Omental fat pad (tissue), 4 donors: ENCODE measurements around the gene GLT8D1. TPM values are rescaled to one million over a fixed set of nuclear protein-coding genes. Genes with fewer than 3 reads are reported as not detected.
"Not testable (repeated sequence)": the region's sequence is repeated elsewhere in the genome, so short reads cannot be mapped to it uniquely, and the experiment has no call there.

Source experiments
- ATAC-seq: fragments of 150-250 bp; one replicate; pipeline ENCODE4 v1.9.1; 2016; ENCODE audit warnings: mild to moderate bottlenecking, moderate library complexity; ENCODE audit not compliant: low FRiP score
- DNase-seq: peaks from one replicate; pipeline ENCODE4 v3.0.0-alpha.2; 2019; ENCODE audit warnings: low spot score
- total RNA-seq, 4 donors: library from RNA; depleted of rRNA; stranded (reverse); fragments of >200 nt; gene quantifications; one replicate each; pipeline ENCODE4 v1.1.0, GENCODE V29; 2016
- TF ChIP-seq, protein P1 (sequence below), 3 donors: fragments of 450-650 bp; IDR thresholded peaks; one replicate each; pipeline ENCODE4 v1.5.1; 2016 to 2017; ENCODE audit warnings: antibody characterized with exemption in 3 of 3, mild to moderate bottlenecking in 3 of 3, moderate library complexity in 2 of 3

Gene GLT8D1
- total RNA-seq, 4 donors from 2014 or later, result 24.0 to 53.0 (median 45.4) TPM

DNA sequence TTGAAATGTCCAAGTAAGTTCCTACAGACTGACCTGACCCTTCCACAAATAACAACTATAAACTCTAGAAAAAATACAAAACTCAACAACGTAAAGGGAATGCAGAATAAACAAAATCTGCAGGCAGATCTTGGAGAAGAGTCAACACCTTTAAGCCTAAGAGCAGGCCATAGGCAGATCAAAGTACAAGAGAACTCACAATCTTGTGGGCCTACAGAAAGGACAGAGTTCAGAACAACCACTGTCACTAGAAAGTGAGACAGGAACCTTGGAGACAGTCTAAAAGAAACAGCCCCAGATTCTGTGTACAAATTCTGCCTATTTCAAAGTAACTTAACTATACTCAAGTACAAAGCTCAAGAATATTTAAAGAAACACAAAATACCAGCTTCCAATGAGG, 34.1 kb upstream of the GLT8D1 start:
- no peak for ATAC-seq
- DNase-seq, result no peak
- TF ChIP-seq, protein P1, sequence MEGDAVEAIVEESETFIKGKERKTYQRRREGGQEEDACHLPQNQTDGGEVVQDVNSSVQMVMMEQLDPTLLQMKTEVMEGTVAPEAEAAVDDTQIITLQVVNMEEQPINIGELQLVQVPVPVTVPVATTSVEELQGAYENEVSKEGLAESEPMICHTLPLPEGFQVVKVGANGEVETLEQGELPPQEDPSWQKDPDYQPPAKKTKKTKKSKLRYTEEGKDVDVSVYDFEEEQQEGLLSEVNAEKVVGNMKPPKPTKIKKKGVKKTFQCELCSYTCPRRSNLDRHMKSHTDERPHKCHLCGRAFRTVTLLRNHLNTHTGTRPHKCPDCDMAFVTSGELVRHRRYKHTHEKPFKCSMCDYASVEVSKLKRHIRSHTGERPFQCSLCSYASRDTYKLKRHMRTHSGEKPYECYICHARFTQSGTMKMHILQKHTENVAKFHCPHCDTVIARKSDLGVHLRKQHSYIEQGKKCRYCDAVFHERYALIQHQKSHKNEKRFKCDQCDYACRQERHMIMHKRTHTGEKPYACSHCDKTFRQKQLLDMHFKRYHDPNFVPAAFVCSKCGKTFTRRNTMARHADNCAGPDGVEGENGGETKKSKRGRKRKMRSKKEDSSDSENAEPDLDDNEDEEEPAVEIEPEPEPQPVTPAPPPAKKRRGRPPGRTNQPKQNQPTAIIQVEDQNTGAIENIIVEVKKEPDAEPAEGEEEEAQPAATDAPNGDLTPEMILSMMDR (IDR thresholded peaks at IDR 0.05), result no peak

DNA sequence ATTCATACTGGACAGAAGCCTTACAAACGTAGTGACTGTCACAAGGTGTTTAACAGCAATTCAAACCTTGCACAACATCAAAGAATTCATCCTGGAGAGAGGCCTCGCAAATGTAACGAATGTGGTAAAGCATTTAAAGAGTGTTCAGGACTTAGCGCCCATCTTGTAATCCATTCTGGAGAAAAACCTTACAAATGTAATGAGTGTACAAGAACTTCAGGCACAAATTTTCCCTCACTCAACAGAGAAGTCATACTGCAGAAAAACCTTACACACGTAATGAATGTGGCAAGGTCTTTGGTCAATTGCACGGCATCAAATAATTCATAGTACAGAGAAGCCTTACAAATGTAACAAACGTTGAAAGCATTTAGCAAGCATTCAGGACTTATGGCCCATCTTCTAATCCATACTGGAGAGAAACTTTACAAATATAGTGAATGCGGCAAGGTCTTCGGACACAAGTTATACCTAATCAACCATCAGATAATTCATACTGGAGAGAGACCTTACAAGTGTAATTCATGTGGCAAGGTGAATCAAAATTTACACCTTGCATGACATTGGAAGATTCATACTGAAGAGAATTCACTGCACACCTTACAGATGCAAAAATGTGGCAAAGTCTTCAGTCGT, 27.8 kb upstream of the GLT8D1 start:
- ATAC-seq, result no peak
- TF ChIP-seq, protein P1 (IDR thresholded peaks at IDR 0.05), result no peak
- no peak for DNase-seq

DNA sequence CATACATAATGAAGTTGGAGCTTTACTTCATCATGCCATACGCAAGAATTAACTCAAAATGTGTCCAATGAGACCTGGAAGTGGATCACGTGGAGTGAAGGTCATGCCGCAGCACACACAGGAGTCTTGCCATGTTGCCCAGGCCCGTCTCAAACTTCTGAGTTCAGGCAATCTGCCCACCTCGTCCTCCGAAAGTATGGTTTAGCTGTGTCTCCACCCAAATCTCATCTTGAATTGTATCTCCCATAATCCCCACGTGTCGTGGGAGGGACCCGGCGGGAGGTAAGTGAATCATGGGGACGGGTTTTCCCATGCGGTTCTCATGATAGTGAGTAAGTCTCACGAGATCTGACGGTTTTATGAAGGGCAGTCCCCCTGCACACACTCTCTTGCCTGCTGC, 26.0 kb upstream of the GLT8D1 start:
- DNase-seq (no peak), ATAC-seq (no peak)
- TF ChIP-seq, protein P1 (IDR thresholded peaks at IDR 0.05), result no peak

DNA sequence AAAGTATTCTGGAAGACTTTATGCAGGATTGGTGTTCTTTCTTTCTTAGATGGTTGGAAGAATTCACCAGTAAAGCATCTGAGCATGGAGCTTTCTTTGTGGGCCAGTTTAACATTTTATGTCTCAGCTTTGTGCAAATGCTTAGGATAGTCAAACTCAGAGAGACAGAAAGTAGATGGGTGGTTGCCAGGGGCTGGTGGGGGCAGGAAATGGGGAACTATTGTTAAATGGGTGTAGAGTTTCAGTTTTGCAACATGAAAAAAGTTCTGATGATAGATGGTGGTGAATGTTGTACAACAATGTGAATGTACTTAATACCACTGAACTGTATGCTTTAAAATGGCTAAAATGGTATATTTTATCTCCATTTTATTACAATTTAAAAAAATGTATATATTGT, 25.1 kb upstream of the GLT8D1 start:
- TF ChIP-seq, protein P1 (IDR thresholded peaks at IDR 0.05), result no peak
- DNase-seq (no peak), ATAC-seq (no peak)

DNA sequence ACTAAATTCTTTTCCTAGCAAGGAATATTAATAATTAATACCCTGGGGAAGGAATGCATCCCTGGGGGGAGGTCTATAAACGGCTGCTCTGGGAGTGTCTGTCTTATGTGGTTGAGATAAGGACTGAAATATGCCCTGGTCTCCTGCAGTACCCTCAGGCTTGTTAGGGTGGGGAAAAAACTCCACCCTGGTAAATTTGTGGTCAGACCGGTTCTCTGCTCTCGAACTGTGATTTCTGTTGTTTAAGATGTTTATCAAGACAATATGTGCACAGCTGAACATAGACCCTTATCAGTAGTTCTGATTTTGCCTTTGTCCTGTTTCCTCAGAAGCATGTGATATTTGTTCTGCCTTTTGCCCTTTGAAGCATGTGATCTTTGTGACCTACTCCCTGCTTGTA, 23.2 kb upstream of the GLT8D1 start:
- ATAC-seq, DNase-seq: not testable (repeated sequence)

DNA sequence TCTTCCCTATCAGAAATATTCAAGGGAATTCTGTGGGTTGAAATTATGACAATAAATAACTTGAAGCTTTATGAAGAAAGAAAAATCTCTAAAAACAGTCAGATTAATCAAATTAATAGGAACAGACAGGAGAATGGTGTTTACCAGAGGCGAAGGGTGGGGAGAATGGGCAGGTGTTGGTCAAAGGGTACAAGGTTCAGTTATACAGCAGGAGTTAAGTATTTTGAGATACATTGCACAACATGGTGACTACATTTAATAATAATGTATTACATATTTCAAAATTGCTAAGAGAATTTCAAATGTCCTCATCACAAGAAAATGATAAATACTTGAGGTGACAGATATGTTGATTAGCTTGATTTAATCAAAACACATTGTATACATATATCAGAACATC, 18.9 kb upstream of the GLT8D1 start:
- TF ChIP-seq, protein P1 (IDR thresholded peaks at IDR 0.05), result no peak
- DNase-seq (no peak), ATAC-seq (no peak)

DNA sequence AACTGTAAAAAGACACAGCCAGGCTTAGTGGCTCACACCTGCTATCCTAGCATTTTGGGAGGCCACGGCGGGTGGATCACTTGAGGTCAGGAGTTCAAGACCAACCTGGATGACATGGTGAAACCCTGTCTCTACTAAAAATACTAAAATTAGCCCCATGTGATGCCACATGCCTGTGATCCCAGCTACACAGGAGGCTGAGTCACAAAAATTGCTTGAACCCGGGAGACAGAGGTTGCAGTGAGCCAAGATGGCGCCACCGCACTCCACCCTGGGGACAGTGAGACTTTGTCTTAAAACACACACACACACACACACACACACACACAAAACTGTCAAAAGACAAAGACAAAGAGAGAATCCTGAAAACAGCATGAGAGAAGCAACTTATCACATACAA, 18.3 kb upstream of the GLT8D1 start:
- DNase-seq (no peak), ATAC-seq (no peak)
- TF ChIP-seq, protein P1 (IDR thresholded peaks at IDR 0.05), result no peak
